ENCODE results near the gene HTR1B. TPM values are rescaled to one million over a fixed set of nuclear protein-coding genes. Genes with fewer than 3 reads are reported as not detected.

HTR1B gene
- total RNA-seq, 4 donors from 2014 or later, result 0.13 TPM; not detected in 3

DNA sequence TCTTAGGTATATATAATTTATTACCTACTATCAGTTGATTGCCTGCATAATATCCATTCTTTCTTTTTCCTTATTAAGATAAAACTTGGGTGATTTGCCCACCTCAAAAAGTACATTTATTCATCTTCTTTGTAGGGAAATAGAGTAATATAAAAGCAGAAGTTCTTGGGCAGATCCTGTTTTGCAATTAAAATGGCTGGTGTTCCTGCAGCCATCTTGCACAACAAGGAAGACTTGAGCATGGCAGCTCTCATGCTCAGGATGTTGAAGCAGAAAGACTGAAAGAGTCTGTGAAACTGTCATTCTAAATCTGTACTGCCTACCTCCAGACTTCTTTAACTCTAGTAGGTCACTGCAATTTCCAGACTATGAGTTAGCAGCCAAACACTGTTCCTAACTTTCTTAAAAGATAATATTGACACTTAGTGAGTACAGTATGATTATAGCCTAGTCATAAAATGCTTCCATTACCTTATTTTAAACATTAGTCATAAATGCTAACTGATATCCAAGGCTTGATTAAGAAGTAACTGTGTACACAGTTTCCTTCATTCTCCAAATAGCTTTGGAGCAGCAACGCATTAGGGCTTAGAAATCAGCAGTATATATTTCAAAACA, 24.6 kb upstream of the HTR1B start:
- Histone ChIP-seq H3K36me3 (no peaks in the 10 kb centered on the region), H3K9me3 (no peaks in the 10 kb centered on the region), H3K27me3 (no peaks in the 10 kb centered on the region), H3K27ac (no peak overlapping the region), H3K4me3 (no peak overlapping the region), H3K4me1 (no peaks in the 10 kb centered on the region)
- no peak for DNase-seq
- 68 to 79% methylated on average over 1 of the region's 1 CpG for WGBS, 2 donors
- intact Hi-C loops (cut with DNase I), result no loop called here
- no peak for TF ChIP-seq POLR2A (IDR thresholded peaks at IDR 0.05)
- TF ChIP-seq, protein P1, sequence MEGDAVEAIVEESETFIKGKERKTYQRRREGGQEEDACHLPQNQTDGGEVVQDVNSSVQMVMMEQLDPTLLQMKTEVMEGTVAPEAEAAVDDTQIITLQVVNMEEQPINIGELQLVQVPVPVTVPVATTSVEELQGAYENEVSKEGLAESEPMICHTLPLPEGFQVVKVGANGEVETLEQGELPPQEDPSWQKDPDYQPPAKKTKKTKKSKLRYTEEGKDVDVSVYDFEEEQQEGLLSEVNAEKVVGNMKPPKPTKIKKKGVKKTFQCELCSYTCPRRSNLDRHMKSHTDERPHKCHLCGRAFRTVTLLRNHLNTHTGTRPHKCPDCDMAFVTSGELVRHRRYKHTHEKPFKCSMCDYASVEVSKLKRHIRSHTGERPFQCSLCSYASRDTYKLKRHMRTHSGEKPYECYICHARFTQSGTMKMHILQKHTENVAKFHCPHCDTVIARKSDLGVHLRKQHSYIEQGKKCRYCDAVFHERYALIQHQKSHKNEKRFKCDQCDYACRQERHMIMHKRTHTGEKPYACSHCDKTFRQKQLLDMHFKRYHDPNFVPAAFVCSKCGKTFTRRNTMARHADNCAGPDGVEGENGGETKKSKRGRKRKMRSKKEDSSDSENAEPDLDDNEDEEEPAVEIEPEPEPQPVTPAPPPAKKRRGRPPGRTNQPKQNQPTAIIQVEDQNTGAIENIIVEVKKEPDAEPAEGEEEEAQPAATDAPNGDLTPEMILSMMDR (IDR thresholded peaks at IDR 0.05), result no peak

DNA sequence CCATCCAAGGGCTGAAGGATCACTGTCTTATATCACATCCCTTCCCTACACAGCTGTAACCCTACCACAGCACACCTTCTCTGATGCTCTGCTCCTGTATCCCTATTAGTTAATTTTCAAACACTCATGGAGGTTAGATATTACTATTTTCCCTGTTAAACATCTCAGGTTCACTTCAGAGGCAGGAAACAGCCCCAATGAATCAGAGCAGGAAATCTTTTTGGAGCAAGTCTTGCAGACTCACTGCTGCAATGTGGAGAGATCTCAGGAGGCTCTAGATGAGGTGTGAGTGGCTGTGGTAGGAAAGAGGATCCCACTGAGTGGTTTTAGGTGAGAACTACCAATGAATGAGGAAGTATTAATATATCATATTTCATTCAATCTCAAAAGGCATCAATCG, 19.7 kb upstream of the HTR1B start:
- H3K36me3 ChIP-seq, result no peaks in the 10 kb centered on the region
- H3K9me3 ChIP-seq, result no peaks in the 10 kb centered on the region
- no peak for DNase-seq
- H3K27me3 ChIP-seq, result no peaks in the 10 kb centered on the region
- no peaks in the 10 kb centered on the region for H3K4me1 ChIP-seq
- no peak overlapping the region for H3K27ac ChIP-seq
- TF ChIP-seq, protein P1 (IDR thresholded peaks at IDR 0.05), result no peak
- no peak for TF ChIP-seq POLR2A (IDR thresholded peaks at IDR 0.05)
- intact Hi-C loops (cut with DNase I), result no loop called here
- WGBS, 2 donors, result 55 to 71% methylated on average over 1 of the region's 1 CpG
- H3K4me3 ChIP-seq, result no peak overlapping the region

DNA sequence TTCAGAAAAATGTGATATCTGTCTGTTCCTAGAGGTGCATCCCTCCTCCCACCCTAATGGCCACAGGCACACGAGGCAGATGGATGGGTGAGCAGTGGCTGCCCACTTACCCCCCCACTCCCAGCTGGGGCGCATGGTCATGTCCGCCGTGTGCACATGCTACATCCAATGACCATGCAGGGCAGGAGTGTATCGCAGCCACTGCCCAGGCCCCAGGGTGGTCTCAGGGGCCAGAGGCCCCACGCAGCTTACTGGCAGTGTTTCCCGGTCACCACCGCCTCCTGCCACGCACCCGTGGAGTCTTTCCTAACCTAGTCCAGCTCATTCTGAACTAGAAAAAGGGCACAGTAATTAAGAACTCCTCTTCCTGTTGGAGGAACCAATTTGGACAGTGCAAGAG, 11.7 kb upstream of the HTR1B start:
- Histone ChIP-seq H3K36me3 (no peaks in the 10 kb centered on the region), H3K4me3 (no peak overlapping the region), H3K9me3 (no peaks in the 10 kb centered on the region), H3K27ac (no peak overlapping the region), H3K27me3 (no peaks in the 10 kb centered on the region), H3K4me1 (no peaks in the 10 kb centered on the region)
- intact Hi-C loops (cut with DNase I), result no loop called here
- DNase-seq, result no peak
- 84 to 93% methylated on average over 9 to 10 of the region's 10 CpGs for WGBS, 2 donors
- TF ChIP-seq, protein P1 (IDR thresholded peaks at IDR 0.05), result no peak
- no peak for TF ChIP-seq POLR2A (IDR thresholded peaks at IDR 0.05)

DNA sequence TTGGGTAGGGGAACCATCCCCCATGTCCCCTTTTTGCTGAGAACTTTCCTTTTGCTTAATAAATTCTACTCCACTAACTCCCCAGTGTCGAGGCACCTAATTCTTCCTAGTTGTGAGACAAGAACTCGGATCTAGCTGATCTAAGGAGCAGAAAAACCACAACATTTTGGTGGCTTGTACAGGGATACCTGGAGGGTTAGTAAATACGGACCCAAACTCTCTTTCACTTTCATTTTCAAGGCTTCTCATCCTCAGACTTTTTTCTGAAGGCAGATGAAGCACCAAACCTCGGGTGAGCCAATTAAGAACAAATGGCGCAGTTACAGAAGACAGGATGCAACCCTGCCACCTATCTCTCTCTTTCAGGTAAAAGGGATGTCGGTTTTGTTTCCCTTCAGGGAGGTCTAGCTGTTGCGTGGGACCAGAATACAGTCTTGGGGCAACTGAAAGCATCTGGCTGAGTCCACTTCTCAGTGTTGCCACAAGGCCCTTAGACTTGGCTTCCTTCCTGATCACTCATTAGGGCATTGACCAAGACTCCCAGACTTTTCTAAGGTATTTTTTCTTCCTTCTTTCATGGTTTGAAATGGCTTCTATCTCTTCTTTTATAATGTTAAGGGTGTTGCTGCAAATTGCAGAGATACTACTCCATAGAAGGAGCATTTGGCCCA, 11.1 kb upstream of the HTR1B start:
- Histone ChIP-seq H3K36me3 (no peaks in the 10 kb centered on the region), H3K27me3 (no peaks in the 10 kb centered on the region), H3K4me3 (peak overlapping the region in 1 of 4 donors; percentile 12), H3K9me3 (no peaks in the 10 kb centered on the region), H3K4me1 (no peaks in the 10 kb centered on the region), H3K27ac (no peak overlapping the region)
- intact Hi-C loops (cut with DNase I), result no loop called here
- WGBS, 2 donors, result 69 to 71% methylated on average over 6 to 7 of the region's 7 CpGs
- no peak for DNase-seq
- TF ChIP-seq, protein P1 (IDR thresholded peaks at IDR 0.05), result no peak
- no peak for TF ChIP-seq POLR2A (IDR thresholded peaks at IDR 0.05)

DNA sequence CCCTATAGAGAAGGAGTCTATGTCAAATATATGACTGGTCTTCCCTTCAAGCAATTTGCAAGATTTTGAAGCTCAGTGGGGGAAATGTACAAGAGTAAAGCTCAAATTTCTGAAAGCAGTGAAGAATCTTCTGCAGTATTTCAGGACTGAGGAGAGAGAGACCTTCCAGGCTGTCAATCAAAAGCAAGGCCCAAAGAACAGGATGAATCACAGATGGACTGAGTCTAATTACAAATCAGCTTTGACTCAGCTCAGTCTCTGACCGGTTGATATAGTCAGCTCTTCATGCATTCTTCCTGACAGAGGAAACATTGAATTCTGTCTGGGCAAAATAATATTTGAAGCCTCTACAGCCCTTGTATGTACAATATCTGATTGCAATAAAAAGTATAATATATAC, 7.7 kb upstream of the HTR1B start:
- DNase-seq, result no peak
- WGBS, 2 donors, result 45 to 56% methylated on average over 1 of the region's 1 CpG
- TF ChIP-seq POLR2A (IDR thresholded peaks at IDR 0.05), result no peak
- TF ChIP-seq, protein P1 (IDR thresholded peaks at IDR 0.05), result no peak
- Histone ChIP-seq H3K9me3 (no peaks in the 10 kb centered on the region), H3K4me1 (peaks cover 3 to 11% (median 5%) of the 10 kb centered on the region in 3 donors), H3K27me3 (peaks cover 0 to 21% (median 0%) of the 10 kb centered on the region in 4 donors), H3K27ac (no peak overlapping the region), H3K36me3 (no peaks in the 10 kb centered on the region), H3K4me3 (no peak overlapping the region)
- intact Hi-C loops (cut with DNase I), result no loop called here
